Gastroesophageal sphincter (tissue), 3 donors: Measurements from ENCODE around the gene TESPA1.

ENCODE experiments used
- POLR2AphosphoS5 ChIP-seq: sonication (generic); formaldehyde crosslinking; IDR thresholded peaks from one replicate; pipeline ENCODE4 v1.6.1; 2017; ENCODE audit warnings: antibody characterized with exemption
- TF ChIP-seq, protein P1 (sequence below), 4 experiments: fragments of 200-600 bp in 2 of 4; fragments of 450-650 bp in 2 of 4; sonication (generic) in 1 of 4; IDR thresholded peaks; one replicate each; pipeline ENCODE4 v1.5.1; 2017 to 2019; ENCODE audit warnings: antibody characterized with exemption in 4 of 4, mild to moderate bottlenecking in 2 of 4, moderate library complexity in 2 of 4

- TF ChIP-seq, protein P1, sequence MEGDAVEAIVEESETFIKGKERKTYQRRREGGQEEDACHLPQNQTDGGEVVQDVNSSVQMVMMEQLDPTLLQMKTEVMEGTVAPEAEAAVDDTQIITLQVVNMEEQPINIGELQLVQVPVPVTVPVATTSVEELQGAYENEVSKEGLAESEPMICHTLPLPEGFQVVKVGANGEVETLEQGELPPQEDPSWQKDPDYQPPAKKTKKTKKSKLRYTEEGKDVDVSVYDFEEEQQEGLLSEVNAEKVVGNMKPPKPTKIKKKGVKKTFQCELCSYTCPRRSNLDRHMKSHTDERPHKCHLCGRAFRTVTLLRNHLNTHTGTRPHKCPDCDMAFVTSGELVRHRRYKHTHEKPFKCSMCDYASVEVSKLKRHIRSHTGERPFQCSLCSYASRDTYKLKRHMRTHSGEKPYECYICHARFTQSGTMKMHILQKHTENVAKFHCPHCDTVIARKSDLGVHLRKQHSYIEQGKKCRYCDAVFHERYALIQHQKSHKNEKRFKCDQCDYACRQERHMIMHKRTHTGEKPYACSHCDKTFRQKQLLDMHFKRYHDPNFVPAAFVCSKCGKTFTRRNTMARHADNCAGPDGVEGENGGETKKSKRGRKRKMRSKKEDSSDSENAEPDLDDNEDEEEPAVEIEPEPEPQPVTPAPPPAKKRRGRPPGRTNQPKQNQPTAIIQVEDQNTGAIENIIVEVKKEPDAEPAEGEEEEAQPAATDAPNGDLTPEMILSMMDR (IDR thresholded peaks at IDR 0.05), result no peak
- TF ChIP-seq POLR2AphosphoS5, result no peak
These were observed 29.8 kb downstream of the TESPA1 start for GRCh38 chr12:54954801-54955200.
